H1 (cell line): ENCODE results near the gene PXDN. TPM values are rescaled to one million over a fixed set of nuclear protein-coding genes. Genes with fewer than 3 reads are reported as not detected.
A peak's percentile ranks its signal among the peaks of the same experiment; 100 is the strongest.

ENCODE experiments used
- CTCF ChIA-PET: fragments of 300-600 bp; sonication (Branson Sonifier 250); formaldehyde crosslinking; loops from one replicate; lab custom pipeline; 2021; ENCODE audit not compliant: partially characterized antibody; lab: Charles Lee
- POLR2A ChIA-PET: fragments of 300-600 bp; sonication (Branson Sonifier 250); formaldehyde crosslinking; loops from one replicate; lab custom pipeline; 2021; ENCODE audit warnings: inconsistent platforms; ENCODE audit not compliant: partially characterized antibody; lab: Charles Lee
- DNase-seq, 2 experiments: peaks; one replicate each; pipeline versions ENCODE4 v3.0.0 to v3.0.0-alpha.2; 2010 to 2022; ENCODE audit warnings: low spot score in 2 of 2, low read depth in 1 of 2, mixed read lengths in 1 of 2
- FAIRE-seq: peaks from 2 replicates; lab custom pipeline; 2011; peaks lifted over from hg19 to GRCh38; lab: Jason Lieb, UNC
- H2AFZ ChIP-seq: 2 replicates; pipeline ENCODE4 v1.8.1; 2012; ENCODE audit warnings: low read length, inconsistent platforms
- H2AK5ac ChIP-seq: 2 replicates; pipeline ENCODE4 v1.6.1; 2013; ENCODE audit warnings: low read depth, low read length
- H2BK120ac ChIP-seq: replicated peaks from 2 replicates; pipeline ENCODE3; 2013; ENCODE audit warnings: low read depth, low read length, inconsistent platforms
- H2BK12ac ChIP-seq: 2 replicates; pipeline ENCODE4 v1.6.1; 2013; ENCODE audit warnings: low read depth, low read length
- H2BK15ac ChIP-seq: 2 replicates; pipeline ENCODE4 v1.6.1; 2013; ENCODE audit warnings: low read length
- H2BK20ac ChIP-seq: 2 replicates; pipeline ENCODE4 v1.6.1; 2013; ENCODE audit warnings: low read length
- H2BK5ac ChIP-seq: 2 replicates; pipeline ENCODE4 v1.6.1; 2013; ENCODE audit warnings: low read depth, low read length
- H3K14ac ChIP-seq: 2 replicates; pipeline ENCODE4 v1.6.1; 2013; ENCODE audit warnings: inconsistent platforms; ENCODE audit not compliant: insufficient read length
- H3K18ac ChIP-seq: 2 replicates; pipeline ENCODE4 v1.6.1; 2013; ENCODE audit warnings: low read length; ENCODE audit errors: extremely low read depth
- H3K23ac ChIP-seq: 2 replicates; pipeline ENCODE4 v1.6.1; 2013; ENCODE audit warnings: inconsistent platforms; ENCODE audit not compliant: insufficient read length
- H3K23me2 ChIP-seq: 2 replicates; pipeline ENCODE4 v1.6.1; 2013; ENCODE audit warnings: low read depth, low read length
- H3K27ac ChIP-seq: 2 replicates; pipeline ENCODE4 v1.6.1; 2011; ENCODE audit warnings: low read depth, low read length, inconsistent platforms
- H3K27me3 ChIP-seq, 4 experiments: replicated peaks in 1 of 4; 1 replicate in 1 of 4; 2 replicates in 3 of 4; pipeline versions ENCODE4 v1.6.1 to v1.8.1; 2011 to 2013; ENCODE audit warnings: low read length in 3 of 4, mild to moderate bottlenecking in 3 of 4, inconsistent platforms in 2 of 4, mixed read lengths in 2 of 4, moderate library complexity in 1 of 4; ENCODE audit not compliant: control insufficient read depth in 3 of 4, insufficient read depth in 3 of 4; ENCODE audit errors: extremely low read depth in 1 of 4
- H3K36me3 ChIP-seq, 4 experiments: 2 replicates each; pipeline versions ENCODE4 v1.6.1 to v1.8.1; 2011 to 2013; ENCODE audit warnings: mild to moderate bottlenecking in 4 of 4, low read length in 3 of 4, moderate library complexity in 2 of 4, control low read depth in 1 of 4, inconsistent platforms in 1 of 4; ENCODE audit not compliant: insufficient read depth in 4 of 4, control insufficient read depth in 2 of 4
- H3K4ac ChIP-seq: replicated peaks from 2 replicates; pipeline ENCODE3; 2013; ENCODE audit warnings: low read length, low read depth, mixed read lengths, inconsistent platforms; ENCODE audit not compliant: insufficient read length
- H3K4me1 ChIP-seq, 4 experiments: replicated peaks in 1 of 4; 1 replicate in 1 of 4; 2 replicates in 3 of 4; pipeline versions ENCODE4 v1.6.1 to v1.8.1; 2011 to 2013; ENCODE audit warnings: low read length in 3 of 4, inconsistent platforms in 2 of 4, mixed read lengths in 1 of 4; ENCODE audit not compliant: insufficient read depth in 4 of 4, control insufficient read depth in 3 of 4
- H3K4me2 ChIP-seq, 2 experiments: 2 replicates each; pipeline versions ENCODE4 v1.6.1 to v1.8.1; 2011 to 2013; ENCODE audit warnings: low read depth in 2 of 2, low read length in 2 of 2, control low read depth in 1 of 2, inconsistent platforms in 1 of 2, mild to moderate bottlenecking in 1 of 2; ENCODE audit not compliant: insufficient read depth in 1 of 2
- H3K4me3 ChIP-seq, 4 experiments: fragments of 200-600, 300-600 bp in 1 of 4; sonication (generic), shearing (Covaris generic), sonication (Bioruptor Twin) in 1 of 4; 2 replicates each; pipeline versions ENCODE4 v1.5.1 to v1.8.1; 2011 to 2016; ENCODE audit warnings: low read length in 4 of 4, low read depth in 3 of 4, control low read depth in 2 of 4, inconsistent platforms in 2 of 4, mild to moderate bottlenecking in 2 of 4, mixed read lengths in 1 of 4, moderate library complexity in 1 of 4; ENCODE audit not compliant: insufficient read depth in 2 of 4; ENCODE audit errors: extremely low read depth in 1 of 4
- H3K56ac ChIP-seq: replicated peaks from 2 replicates; pipeline ENCODE3; 2013; ENCODE audit warnings: low read depth, mild to moderate bottlenecking, mixed read lengths, low read length, inconsistent platforms; ENCODE audit not compliant: insufficient read length
- H3K79me1 ChIP-seq: 2 replicates; pipeline ENCODE4 v1.6.1; 2013; ENCODE audit warnings: low read depth, low read length, control low read depth
- H3K79me2 ChIP-seq, 2 experiments: 2 replicates each; pipeline versions ENCODE4 v1.6.1 to v1.8.1; 2012 to 2013; ENCODE audit warnings: low read length in 2 of 2, mild to moderate bottlenecking in 2 of 2, inconsistent platforms in 1 of 2; ENCODE audit not compliant: insufficient read depth in 2 of 2, control insufficient read depth in 1 of 2
- H3K9ac ChIP-seq, 4 experiments: replicated peaks in 1 of 4; 1 replicate in 1 of 4; 2 replicates in 3 of 4; pipeline versions ENCODE4 v1.6.1 to v1.8.1; 2011 to 2013; ENCODE audit warnings: low read depth in 3 of 4, low read length in 3 of 4, control low read depth in 2 of 4, mild to moderate bottlenecking in 2 of 4, moderate library complexity in 2 of 4, inconsistent platforms in 1 of 4; ENCODE audit errors: extremely low read depth in 1 of 4
- H3K9me3 ChIP-seq, 2 experiments: 2 replicates each; pipeline versions ENCODE4 v1.6.1 to v1.8.1; 2012 to 2013; ENCODE audit warnings: mild to moderate bottlenecking in 2 of 2, moderate library complexity in 2 of 2, control low read depth in 1 of 2, inconsistent platforms in 1 of 2, low read depth in 1 of 2, low read length in 1 of 2, mixed read lengths in 1 of 2; ENCODE audit not compliant: insufficient read depth in 2 of 2
- H4K20me1 ChIP-seq, 2 experiments: replicated peaks in 1 of 2; 2 replicates each; pipeline versions ENCODE3 to v1.8.1; 2011 to 2013; ENCODE audit warnings: inconsistent platforms in 2 of 2, low read length in 2 of 2, mild to moderate bottlenecking in 1 of 2; ENCODE audit not compliant: insufficient read depth in 2 of 2, control insufficient read depth in 1 of 2
- H4K5ac ChIP-seq: 2 replicates; pipeline ENCODE4 v1.6.1; 2013; ENCODE audit warnings: low read length, low read depth, mixed read lengths, inconsistent platforms; ENCODE audit not compliant: insufficient read length
- H4K8ac ChIP-seq: 2 replicates; pipeline ENCODE4 v1.8.0; 2013; ENCODE audit warnings: mild to moderate bottlenecking, moderate library complexity, low read length, inconsistent platforms; ENCODE audit not compliant: insufficient read depth; ENCODE audit errors: extremely low read depth
- H4K91ac ChIP-seq: replicated peaks from 2 replicates; pipeline ENCODE3; 2013; ENCODE audit warnings: low read length, mixed read lengths, inconsistent platforms; ENCODE audit not compliant: insufficient read length
- BCL11A ChIP-seq, 2 experiments: IDR thresholded peaks; one replicate each; pipeline ENCODE4 v1.6.1; 2011; ENCODE audit warnings: low read depth in 2 of 2, low read length in 2 of 2, mild to moderate bottlenecking in 2 of 2
- EZH2 ChIP-seq: fragments of 200-600 bp; sonication (generic); IDR thresholded peaks from 2 replicates; pipeline ENCODE4 v1.7.1; 2012; ENCODE audit warnings: low read depth, mild to moderate bottlenecking, moderate library complexity, low read length, inconsistent platforms; ENCODE audit not compliant: severe bottlenecking
- GABPA ChIP-seq: IDR thresholded peaks from 2 replicates; pipeline ENCODE4 v1.6.1; 2011; ENCODE audit warnings: mild to moderate bottlenecking, low read length, moderate library complexity, borderline replicate concordance; ENCODE audit not compliant: insufficient read depth
- GTF2F1 ChIP-seq: IDR thresholded peaks from 2 replicates; pipeline ENCODE4 v1.6.1; 2012; ENCODE audit warnings: low read depth, low read length, improper control_type of control experiment, borderline replicate concordance
- JUN ChIP-seq: IDR thresholded peaks from 2 replicates; pipeline ENCODE4 v1.6.1; 2011; ENCODE audit warnings: low read depth, mild to moderate bottlenecking, improper control_type of control experiment, low read length
- MAFK ChIP-seq: IDR thresholded peaks from 2 replicates; pipeline ENCODE4 v1.6.1; 2012; ENCODE audit warnings: low read depth, mild to moderate bottlenecking, improper control_type of control experiment, low read length
- POU5F1 ChIP-seq: IDR thresholded peaks from 2 replicates; pipeline ENCODE4 v1.6.1; 2011; ENCODE audit warnings: low read depth, mild to moderate bottlenecking, low read length, moderate library complexity
- SIX5 ChIP-seq: IDR thresholded peaks from 2 replicates; pipeline ENCODE4 v1.6.1; 2011; ENCODE audit warnings: mild to moderate bottlenecking, low read depth, low read length
- WGBS, 2 experiments: shearing (Covaris generic) in 1 of 2; methylation state at CpG; one replicate each; pipeline versions ENCODE4 v1.1.6 to v1.1.7; 2013 to 2015; ENCODE audit warnings: low lambda C conversion rate in 2 of 2, mixed read lengths in 2 of 2, inconsistent platforms in 1 of 2, low coverage in 1 of 2, missing lambda C conversion rate in 1 of 2; ENCODE audit not compliant: insufficient replicate concordance in 2 of 2, insufficient coverage in 1 of 2, insufficient read length in 1 of 2; ENCODE audit errors: extremely low coverage in 1 of 2, missing lambda C conversion rate in 1 of 2; 5-methylcytosine and 5-hydroxymethylcytosine counted together
- polyA plus RNA-seq, 7 experiments: library from polyadenylated mRNA; depleted of rRNA in 3 of 7; stranded (reverse) in 5 of 7; unstranded in 2 of 7; fragments of >200 nt in 5 of 7; fragments of 200-250 nt in 2 of 7; gene quantifications; 1 replicate in 5 of 7; 2 replicates in 1 of 7; 4 replicates in 1 of 7; pipeline versions ENCODE4 v1.2.1 to v1.2.3, GENCODE V29; 2011 to 2013; ENCODE audit warnings: missing spikeins in 2 of 7, mixed read lengths in 2 of 7
- total RNA-seq: library from RNA; stranded (reverse); fragmentation: NEBNext Ultra II Directional; extraction: Animal tissue kit (Norgen Biotek cat#: 25700); gene quantifications from 2 replicates; pipeline ENCODE4 v1.2.1, GENCODE V29; 2021

The PXDN gene
- total and polyA plus RNA-seq, 2 of the 8 experiments (the other 6 are each of a cell fraction or from before 2014, with no cell fraction given) = 104 to 141 TPM

GRCh38 chr2:1664698-1665097 lies 79.6 kb downstream of the PXDN start:
- CTCF ChIA-PET = interaction anchor here (1.2 to 2.4 kb wide), 6 partner anchors 9 to 107 kb away, joined by 3 to 9 read pairs (median 5); no protein-coding TSS in a partner anchor
- Histone ChIP-seq H3K4me1 (no peaks in the 10 kb centered on the region), H3K56ac (no peak overlapping the region), H3K23ac (no peak overlapping the region), H4K8ac (no peak overlapping the region), H2AK5ac (no peak overlapping the region), H4K20me1 (peaks cover 2 to 10% of the 10 kb centered on the region in 2 experiments), H3K4me3 (no peak overlapping the region), H2BK15ac (no peak overlapping the region), H2BK5ac (0 out of 2 replicates have a peak overlapping the region, but pooled peaks have one; percentile 8), H3K27ac (no peak overlapping the region), H3K79me2 (no peaks in the 10 kb centered on the region), H2AFZ (no peak overlapping the region), H4K5ac (no peak overlapping the region), H4K91ac (no peak overlapping the region), H2BK20ac (no peak overlapping the region), H2BK120ac (no peak overlapping the region), H3K27me3 (no peaks in the 10 kb centered on the region), H3K36me3 (peaks cover 11 to 50% (median 30%) of the 10 kb centered on the region in 4 experiments), H3K9me3 (no peaks in the 10 kb centered on the region), H3K18ac (no peak overlapping the region), H3K4me2 (no peak overlapping the region), H3K79me1 (no peaks in the 10 kb centered on the region), H3K4ac (no peak overlapping the region), H2BK12ac (no peak overlapping the region), H3K23me2 (no peaks in the 10 kb centered on the region), H3K14ac (no peak overlapping the region), H3K9ac (no peak overlapping the region)
- DNase-seq (no peak), FAIRE-seq (no peak)
- TF ChIP-seq JUN (no peak), MAFK (no peak), POU5F1 (no peak), GTF2F1 (no peak), GABPA (no peak), EZH2 (no peak), BCL11A (IDR thresholded peaks at IDR 0.05; ENCODE audit: low read depth in 2 of 2, low read length in 2 of 2) (no peak), SIX5 (no peak)
- POLR2A ChIA-PET = no interaction called here
- 93% methylated on average over 17 of the region's 18 CpGs; no CpG with 5 or more reads in 1 of the 2 experiments for WGBS, 2 experiments
